Lung (tissue), 12 donors: Measurements from ENCODE around the gene LPCAT1. TPM values are rescaled to one million over a fixed set of nuclear protein-coding genes. Genes with fewer than 3 reads are reported as not detected.
"Not testable (repeated sequence)": the region's sequence is repeated elsewhere in the genome, so short reads cannot be mapped to it uniquely, and the experiment has no call there.

Experiments used
- ATAC-seq: fragments of 200-7000 bp; cut with Tn5 transposase; one replicate; pipeline ENCODE4 v1.9.1; 2020; ENCODE audit warnings: moderate number of reproducible peaks; ENCODE audit not compliant: insufficient read depth, low FRiP score
- DNase-seq, 3 donors: peaks; one replicate each; pipeline ENCODE4 v3.0.0-alpha.2; 2013 to 2017
- H3K27ac ChIP-seq, 2 donors: one replicate each; pipeline ENCODE4 v1.5.1; 2013; ENCODE audit warnings: mild to moderate bottlenecking in 2 of 2, moderate library complexity in 2 of 2, control low read depth in 1 of 2, inconsistent platforms in 1 of 2, low read depth in 1 of 2, low read length in 1 of 2
- H3K27me3 ChIP-seq, 3 donors: one replicate each; pipeline ENCODE4 v1.5.1; 2013; ENCODE audit warnings: low read length in 2 of 3; ENCODE audit not compliant: control insufficient read depth in 3 of 3, insufficient read depth in 3 of 3
- H3K36me3 ChIP-seq, 4 donors: one replicate each; pipeline ENCODE4 v1.5.1; 2013; ENCODE audit warnings: low read length in 4 of 4, mild to moderate bottlenecking in 1 of 4, moderate library complexity in 1 of 4; ENCODE audit not compliant: control insufficient read depth in 4 of 4, insufficient read depth in 4 of 4
- H3K4me1 ChIP-seq, 5 donors: one replicate each; pipeline ENCODE4 v1.5.1; 2013; ENCODE audit warnings: low read length in 5 of 5, mild to moderate bottlenecking in 2 of 5, moderate library complexity in 1 of 5; ENCODE audit not compliant: control insufficient read depth in 5 of 5, insufficient read depth in 5 of 5
- H3K4me3 ChIP-seq: one replicate; pipeline ENCODE4 v1.5.1; 2013; ENCODE audit warnings: mild to moderate bottlenecking, control low read depth, moderate library complexity
- H3K9ac ChIP-seq, 2 donors: one replicate each; pipeline ENCODE4 v1.5.1; 2013; ENCODE audit warnings: low read length in 2 of 2, control low read depth in 1 of 2; ENCODE audit not compliant: insufficient read depth in 1 of 2
- H3K9me3 ChIP-seq, 4 donors: one replicate each; pipeline ENCODE4 v1.5.1; 2013; ENCODE audit warnings: low read length in 3 of 4, mild to moderate bottlenecking in 1 of 4, moderate library complexity in 1 of 4; ENCODE audit not compliant: control insufficient read depth in 4 of 4, insufficient read depth in 3 of 4
- WGBS, 2 donors: extraction: QIAGEN DNeasy Blood & Tissue Kit; methylation state at CpG; one replicate each; pipeline ENCODE4 v1.1.7; 2013; 5-methylcytosine and 5-hydroxymethylcytosine counted together
- polyA plus RNA-seq, 2 donors: library from polyadenylated mRNA; stranded (reverse); fragments of 200-250 nt; gene quantifications; one replicate each; pipeline ENCODE4 v1.2.1, GENCODE V29; 2013
- total RNA-seq, 2 donors: library from RNA; depleted of rRNA in 1 of 2; stranded (reverse); fragments of >200 nt in 1 of 2; gene quantifications; one replicate each; pipeline ENCODE4 v1.2.1, GENCODE V29; 2014 to 2021
- TF ChIP-seq, protein P1 (sequence below): IDR thresholded peaks from 2 replicates; pipeline ENCODE4 v1.5.1; 2012; ENCODE audit warnings: mild to moderate bottlenecking; ENCODE audit errors: control extremely low read depth, extremely low read depth
- donor health status: control.
- donor health status: control.
- donor health status: Bipolar disorder and iron deficiency.
- donor health status: healthy.
- donor health status: DM: yes; HTN: yes; CAD: no.

Gene LPCAT1
- total and polyA plus RNA-seq, 4 donors, result 198 to 669 (median 443) TPM

- no peak overlapping the region for H3K9ac ChIP-seq
- H3K4me3 ChIP-seq, result no peak overlapping the region
- H3K27me3 ChIP-seq, result no peaks in the 10 kb centered on the region
- 77 to 82% methylated on average over 18 to 20 of the region's 20 CpGs for WGBS, 2 donors
- ATAC-seq, result no peak
- TF ChIP-seq, protein P1, sequence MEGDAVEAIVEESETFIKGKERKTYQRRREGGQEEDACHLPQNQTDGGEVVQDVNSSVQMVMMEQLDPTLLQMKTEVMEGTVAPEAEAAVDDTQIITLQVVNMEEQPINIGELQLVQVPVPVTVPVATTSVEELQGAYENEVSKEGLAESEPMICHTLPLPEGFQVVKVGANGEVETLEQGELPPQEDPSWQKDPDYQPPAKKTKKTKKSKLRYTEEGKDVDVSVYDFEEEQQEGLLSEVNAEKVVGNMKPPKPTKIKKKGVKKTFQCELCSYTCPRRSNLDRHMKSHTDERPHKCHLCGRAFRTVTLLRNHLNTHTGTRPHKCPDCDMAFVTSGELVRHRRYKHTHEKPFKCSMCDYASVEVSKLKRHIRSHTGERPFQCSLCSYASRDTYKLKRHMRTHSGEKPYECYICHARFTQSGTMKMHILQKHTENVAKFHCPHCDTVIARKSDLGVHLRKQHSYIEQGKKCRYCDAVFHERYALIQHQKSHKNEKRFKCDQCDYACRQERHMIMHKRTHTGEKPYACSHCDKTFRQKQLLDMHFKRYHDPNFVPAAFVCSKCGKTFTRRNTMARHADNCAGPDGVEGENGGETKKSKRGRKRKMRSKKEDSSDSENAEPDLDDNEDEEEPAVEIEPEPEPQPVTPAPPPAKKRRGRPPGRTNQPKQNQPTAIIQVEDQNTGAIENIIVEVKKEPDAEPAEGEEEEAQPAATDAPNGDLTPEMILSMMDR, result no peak
- H3K4me1 ChIP-seq, result peaks cover 0 to 33% (median 21%) of the 10 kb centered on the region in 5 donors
- H3K36me3 ChIP-seq, result peaks cover 0 to 21% (median 3%) of the 10 kb centered on the region in 4 donors
- H3K27ac ChIP-seq, result no peak overlapping the region
- H3K9me3 ChIP-seq, result no peaks in the 10 kb centered on the region
- no peak for DNase-seq
These were observed 17.3 kb downstream of the LPCAT1 start for GRCh38 chr5:1506242-1507013.

- Histone ChIP-seq H3K4me1 (peaks cover 0 to 38% (median 21%) of the 10 kb centered on the region in 5 donors), H3K27me3 (no peaks in the 10 kb centered on the region), H3K27ac (no peak overlapping the region), H3K36me3 (peaks cover 0 to 26% (median 3%) of the 10 kb centered on the region in 4 donors), H3K9ac (no peak overlapping the region), H3K9me3 (no peaks in the 10 kb centered on the region), H3K4me3 (no peak overlapping the region)
- 82 to 87% methylated on average over 24 of the region's 24 CpGs for WGBS, 2 donors
- TF ChIP-seq, protein P1, result no peak
- ATAC-seq (no peak), DNase-seq (no peak)
These were observed 18.1 kb downstream of the LPCAT1 start for GRCh38 chr5:1505506-1506241.

DNA sequence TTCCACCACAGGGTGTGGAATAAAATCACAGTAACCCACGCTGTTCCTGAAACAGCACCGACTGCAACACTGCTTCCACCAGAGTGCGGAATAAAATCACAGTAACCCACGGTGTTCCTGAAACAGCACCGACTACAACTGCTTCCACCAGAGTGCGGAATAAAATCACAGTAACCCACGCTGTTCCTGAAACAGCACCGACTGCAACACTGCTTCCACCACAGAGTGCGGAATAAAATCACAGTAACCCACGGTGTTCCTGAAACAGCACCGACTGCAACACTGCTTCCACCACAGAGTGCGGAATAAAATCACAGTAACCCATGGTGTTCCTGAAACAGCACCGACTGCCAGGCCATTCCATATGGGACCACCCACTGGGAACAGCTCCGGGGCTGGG, 18.7 kb downstream of the LPCAT1 start:
- H3K9ac ChIP-seq, H3K27me3 ChIP-seq, H3K27ac ChIP-seq, H3K4me3 ChIP-seq, DNase-seq, H3K9me3 ChIP-seq, ATAC-seq: not testable (repeated sequence)
- Histone ChIP-seq H3K4me1 (peaks cover 0 to 42% (median 21%) of the 10 kb centered on the region in 5 donors), H3K36me3 (peaks cover 0 to 21% (median 3%) of the 10 kb centered on the region in 4 donors)
- WGBS, 2 donors, result 39 to 68% methylated on average over 14 of the region's 14 CpGs

- DNase-seq, result no peak
These were observed 19.1 kb downstream of the LPCAT1 start for GRCh38 chr5:1504617-1505016.

More at GRCh38 chr5:1504617-1505016, 19.1 kb downstream of the LPCAT1 start:
- no peak for ATAC-seq
- H3K9ac ChIP-seq, result no peak overlapping the region
- TF ChIP-seq, protein P1, result no peak
- H3K9me3 ChIP-seq, result no peaks in the 10 kb centered on the region
- peaks cover 0 to 42% (median 21%) of the 10 kb centered on the region in 5 donors for H3K4me1 ChIP-seq
- H3K27ac ChIP-seq, result no peak overlapping the region
- WGBS, 2 donors, result 66 to 71% methylated on average over 12 of the region's 12 CpGs
- peaks cover 0 to 23% (median 3%) of the 10 kb centered on the region in 4 donors for H3K36me3 ChIP-seq
- H3K4me3 ChIP-seq, result no peak overlapping the region
- H3K27me3 ChIP-seq, result no peaks in the 10 kb centered on the region
